NCI-H146 treated with DMSO at 0.1 percent for 48 hours (cell line): ENCODE data around the gene ACVRL1.

Experiments
- DNase-seq: peaks from one replicate; lab custom pipeline; 2025; ENCODE audit not compliant: unreplicated experiment; lab: John Stamatoyannopoulos, UW

Gene ACVRL1

DNA sequence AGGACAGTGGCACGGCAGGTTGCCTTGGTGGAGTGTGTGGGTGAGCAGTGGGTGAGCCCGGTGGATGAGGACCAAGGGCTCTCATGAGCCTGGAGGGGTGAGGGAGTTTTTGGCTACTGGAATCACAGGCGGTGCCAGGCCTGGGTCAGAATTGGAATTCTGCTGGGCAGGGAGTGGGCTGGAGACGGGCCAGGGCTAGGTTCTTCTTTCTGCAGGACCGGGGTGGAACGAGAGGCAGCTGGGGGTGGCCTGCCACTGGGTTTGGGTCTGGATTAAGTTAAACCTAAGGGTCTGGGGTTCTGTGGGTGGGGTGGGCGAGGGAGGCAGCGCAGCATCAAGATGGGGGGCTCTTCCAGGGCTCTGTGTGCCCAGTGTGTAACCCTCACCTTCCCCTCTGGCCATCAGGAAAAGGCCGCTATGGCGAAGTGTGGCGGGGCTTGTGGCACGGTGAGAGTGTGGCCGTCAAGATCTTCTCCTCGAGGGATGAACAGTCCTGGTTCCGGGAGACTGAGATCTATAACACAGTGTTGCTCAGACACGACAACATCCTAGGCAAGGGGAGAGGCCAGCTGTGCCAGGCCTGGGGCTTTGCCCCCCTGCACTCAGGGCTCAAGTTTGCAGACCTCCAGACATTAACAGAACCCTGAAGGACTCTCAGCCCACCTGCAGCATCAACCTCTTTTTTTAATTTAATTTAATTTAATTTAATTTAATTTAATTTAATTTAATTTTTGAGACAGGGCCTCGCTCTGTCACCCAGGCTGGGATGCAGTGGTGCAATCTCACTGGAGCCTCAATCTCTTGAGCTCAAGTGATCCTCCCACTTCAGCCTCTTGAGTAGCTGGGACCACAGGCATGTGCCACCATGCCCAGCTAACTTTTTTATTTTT is 7.0 kb downstream of the ACVRL1 start:
- DNase-seq, result no peak

DNA sequence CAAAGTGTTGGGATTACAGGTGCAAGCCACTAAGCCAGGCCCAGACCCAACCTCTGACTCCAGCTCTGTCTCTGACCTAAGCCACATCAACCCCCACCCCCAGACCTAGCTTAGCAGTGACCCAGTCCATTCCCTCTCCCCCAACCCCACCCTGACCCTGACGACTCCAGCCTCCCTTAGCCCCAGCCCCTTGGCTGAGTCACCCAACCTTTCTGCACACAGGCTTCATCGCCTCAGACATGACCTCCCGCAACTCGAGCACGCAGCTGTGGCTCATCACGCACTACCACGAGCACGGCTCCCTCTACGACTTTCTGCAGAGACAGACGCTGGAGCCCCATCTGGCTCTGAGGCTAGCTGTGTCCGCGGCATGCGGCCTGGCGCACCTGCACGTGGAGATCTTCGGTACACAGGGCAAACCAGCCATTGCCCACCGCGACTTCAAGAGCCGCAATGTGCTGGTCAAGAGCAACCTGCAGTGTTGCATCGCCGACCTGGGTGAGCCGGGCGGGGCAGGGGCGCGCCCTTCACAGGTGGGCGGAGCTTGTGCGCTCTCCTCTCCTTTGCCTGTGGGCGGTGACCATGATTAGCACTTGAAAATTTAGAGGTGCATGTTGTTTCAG is 7.8 kb downstream of the ACVRL1 start:
- no peak for DNase-seq

- no peak for DNase-seq
Measured at GRCh38 chr12:51915951-51916350, 8.6 kb downstream of the ACVRL1 start.

DNA sequence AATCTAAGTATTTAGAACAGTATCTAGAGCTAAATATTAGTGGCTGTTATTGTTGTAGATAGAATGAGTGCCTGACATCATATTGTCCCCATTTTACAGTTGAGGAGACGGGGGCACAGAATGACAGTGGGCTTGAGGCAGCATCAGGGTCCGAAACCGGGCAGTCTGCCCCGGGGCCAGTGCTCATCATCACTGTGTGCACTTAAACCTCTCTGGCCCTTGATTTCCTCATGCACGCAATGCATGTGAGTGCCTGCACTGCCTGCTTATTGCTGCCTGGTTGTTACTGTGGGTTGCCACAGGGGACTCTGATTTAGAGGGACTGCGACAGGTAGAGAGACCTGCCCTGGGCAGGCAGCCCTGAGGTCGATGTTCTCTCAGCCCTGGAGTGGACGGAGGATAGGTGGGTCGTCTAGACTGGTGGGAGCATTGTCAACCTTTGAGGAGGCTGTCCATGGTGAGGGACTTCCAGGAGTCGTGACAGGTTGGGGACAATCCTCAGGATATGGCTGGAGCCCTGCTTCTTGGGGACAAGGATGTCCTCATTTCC is 9.8 kb downstream of the ACVRL1 start:
- no peak for DNase-seq

GRCh38 chr12:51917746-51918453 is 10.6 kb downstream of the ACVRL1 start:
- no peak for DNase-seq

DNA sequence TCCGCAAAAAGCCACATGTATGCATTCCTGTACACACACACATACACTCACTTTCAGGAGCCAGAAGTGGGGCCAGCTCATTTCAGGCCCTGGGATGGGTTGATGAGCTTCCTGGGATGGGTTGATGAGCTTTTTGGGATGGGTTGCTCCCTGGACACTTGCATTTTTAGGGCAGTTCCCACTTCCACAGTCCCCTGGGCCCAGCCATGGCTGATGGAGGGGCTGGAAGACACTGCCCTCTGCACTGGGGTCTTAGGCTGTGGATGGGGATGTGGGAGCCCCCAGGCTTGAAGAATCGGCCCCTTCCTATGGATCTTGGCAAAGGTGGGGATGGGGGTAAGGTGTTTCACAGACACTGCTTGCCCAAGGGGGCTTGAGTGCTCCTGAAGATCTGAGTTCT is 12.7 kb downstream of the ACVRL1 start:
- DNase-seq, result no peak

DNA sequence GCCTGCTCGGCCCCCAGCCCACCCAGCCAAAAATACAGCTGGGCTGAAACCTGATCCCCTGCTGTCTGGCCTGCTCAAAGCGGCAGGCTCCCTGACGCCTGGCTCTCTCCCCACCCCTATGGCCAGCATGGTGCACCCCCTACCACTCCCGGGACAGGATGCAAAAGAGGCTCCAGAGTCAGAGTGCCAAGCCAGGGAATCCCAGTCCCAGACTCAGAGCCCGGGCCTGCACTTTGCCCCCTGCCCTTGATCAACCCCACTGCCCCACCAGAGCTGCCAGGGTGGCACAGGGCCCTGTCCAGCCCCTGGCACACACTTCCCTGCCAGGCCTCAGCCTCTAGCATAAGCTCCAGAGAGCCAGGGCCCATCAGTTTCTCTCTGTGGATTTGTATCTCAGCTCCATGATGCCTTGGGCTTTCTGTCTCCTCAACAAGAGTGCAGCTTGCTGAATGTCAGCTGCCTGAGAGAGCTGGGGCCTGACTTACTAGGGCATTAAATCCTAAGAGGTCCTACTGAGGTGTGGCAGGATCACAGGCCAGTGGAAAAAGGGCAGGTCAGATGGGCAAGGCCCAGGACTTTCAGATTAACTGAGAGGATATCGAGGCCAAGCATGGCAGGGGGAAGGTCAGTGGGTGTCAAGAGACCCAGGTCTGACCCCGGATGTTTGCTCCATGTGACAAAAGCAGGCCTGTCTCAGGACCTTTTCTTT is 13.9 kb downstream of the ACVRL1 start:
- DNase-seq, result no peak

- no peak for DNase-seq
Measured at GRCh38 chr12:51922146-51922545, 14.8 kb downstream of the ACVRL1 start.

DNA sequence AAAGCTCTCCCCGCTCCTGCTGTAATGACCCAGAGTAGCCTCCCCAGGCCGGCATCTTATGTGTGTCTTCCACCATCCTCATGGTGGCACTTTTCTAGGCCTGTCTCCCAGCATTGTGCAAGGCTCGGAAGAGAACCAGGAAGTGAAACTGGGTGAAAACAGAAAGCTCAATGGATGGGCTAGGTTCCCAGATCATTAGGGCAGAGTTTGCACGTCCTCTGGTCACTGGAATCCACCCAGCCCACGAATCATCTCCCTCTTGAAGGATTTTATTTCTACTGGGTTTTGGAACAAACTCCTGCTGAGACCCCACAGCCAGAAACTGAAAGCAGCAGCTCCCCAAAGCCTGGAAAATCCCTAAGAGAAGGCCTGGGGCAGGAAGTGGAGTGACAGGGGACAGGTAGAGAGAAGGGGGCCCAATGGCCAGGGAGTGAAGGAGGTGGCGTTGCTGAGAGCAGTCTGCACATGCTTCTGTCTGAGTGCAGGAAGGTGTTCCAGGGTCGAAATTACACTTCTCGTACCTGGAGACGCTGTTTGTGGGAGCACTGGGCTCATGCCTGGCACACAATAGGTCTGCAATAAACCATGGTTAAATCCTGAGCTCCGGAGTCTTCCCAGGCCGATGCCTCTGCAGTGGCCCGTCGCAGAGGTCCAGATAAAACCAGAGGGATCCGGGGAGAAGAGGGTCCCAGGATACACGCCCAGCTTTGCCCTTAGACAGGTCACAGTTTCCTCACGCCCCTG is 15.6 kb downstream of the ACVRL1 start:
- no peak for DNase-seq

DNA sequence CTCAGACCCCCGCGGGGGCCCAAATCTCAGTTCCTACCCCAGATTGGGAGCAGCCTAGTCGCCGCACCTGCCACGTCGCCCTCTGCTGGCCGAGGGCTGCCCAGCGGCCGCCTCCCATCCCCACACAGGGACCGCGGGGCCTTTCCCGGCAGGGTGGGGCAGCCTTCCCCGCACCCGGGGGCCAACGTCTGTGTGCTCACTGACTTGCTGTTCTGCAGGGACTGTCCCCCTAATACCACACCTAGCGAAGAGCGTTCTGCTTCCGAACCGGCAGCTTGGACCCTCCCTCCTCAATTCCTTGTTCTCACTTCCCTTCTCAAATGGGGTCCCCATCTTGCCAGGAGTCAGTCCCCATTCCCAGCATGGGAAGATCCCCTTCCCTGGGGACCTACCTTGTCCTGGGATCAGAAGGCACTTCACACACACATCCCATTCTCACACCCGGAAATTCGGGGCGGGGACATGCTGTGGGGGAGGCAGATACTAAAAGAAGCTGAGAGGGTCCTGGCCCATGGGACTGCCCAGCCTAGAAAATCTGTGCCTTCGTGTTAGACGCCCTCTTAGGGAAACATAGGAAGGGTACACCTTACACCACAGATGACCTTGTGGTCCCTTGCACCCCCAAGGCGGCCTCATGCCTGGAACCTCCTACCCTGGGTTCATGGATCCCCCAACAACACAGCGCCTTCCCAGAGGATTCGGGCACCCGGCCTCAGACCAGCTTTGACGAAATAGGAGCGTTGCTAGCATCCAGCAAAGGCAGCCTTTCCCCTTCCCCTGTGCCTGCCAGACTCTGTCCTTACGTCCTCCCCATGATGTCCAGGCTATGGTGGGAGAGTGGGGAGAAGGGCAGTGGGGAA is 16.4 kb downstream of the ACVRL1 start:
- no peak for DNase-seq

- no peak for DNase-seq
Measured at GRCh38 chr12:51924551-51925319, 17.4 kb downstream of the ACVRL1 start.

- no peak for DNase-seq
Measured at GRCh38 chr12:51925346-51926063, 18.2 kb downstream of the ACVRL1 start.

- no peak for DNase-seq
Measured at GRCh38 chr12:51926064-51926632, 18.8 kb downstream of the ACVRL1 start.

- DNase-seq, result no peak
Measured at GRCh38 chr12:51926718-51927117, 19.4 kb downstream of the ACVRL1 start.

GRCh38 chr12:51932218-51933076 is 25.1 kb downstream of the ACVRL1 start:
- DNase-seq, result no peak

DNA sequence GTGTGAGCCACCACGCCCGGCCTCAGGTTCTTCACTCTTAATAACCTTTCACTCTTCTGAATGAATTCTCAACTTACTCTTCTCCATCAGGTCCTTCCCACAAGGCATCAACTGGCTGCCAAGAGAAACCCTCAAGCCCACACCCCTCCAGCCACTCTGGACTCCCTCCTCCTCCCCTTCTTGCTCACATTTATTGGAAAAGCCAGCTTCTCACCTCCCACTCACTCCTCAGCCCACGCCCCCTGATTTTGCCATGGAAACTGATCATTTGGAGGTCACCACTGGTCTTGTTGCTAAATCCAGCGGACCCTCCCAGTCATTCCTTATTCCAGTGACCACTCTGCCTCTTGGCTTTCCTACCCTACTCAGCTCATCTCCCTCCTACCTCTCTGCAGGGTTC is 26.8 kb downstream of the ACVRL1 start:
- no peak for DNase-seq

- no peak for DNase-seq
Measured at GRCh38 chr12:51937926-51938325, 30.6 kb downstream of the ACVRL1 start.
